Epithelial cell of prostate (primary cell): Measurements from ENCODE around the gene PLA2G6.
A peak's percentile ranks its signal among the peaks of the same experiment; 100 is the strongest.

Source experiments
- DNase-seq: peaks from one replicate; pipeline ENCODE4 v3.0.0-alpha.2; 2011; ENCODE audit warnings: low read depth, low spot score
- H3K27ac ChIP-seq: fragments of 450-650 bp; 2 replicates; pipeline ENCODE4 v1.5.1; 2017; ENCODE audit warnings: mild to moderate bottlenecking

The PLA2G6 gene

GRCh38 chr22:38114484-38115398 is 66.9 kb downstream of the PLA2G6 start:
- no peak overlapping the region for H3K27ac ChIP-seq
- DNase-seq: peak; percentile 16

GRCh38 chr22:38112381-38112780 is 69.2 kb downstream of the PLA2G6 start:
- no peak overlapping the region for H3K27ac ChIP-seq
- DNase-seq: no peak

- DNase-seq: no peak
- H3K27ac ChIP-seq: no peak overlapping the region
These were observed 69.7 kb downstream of the PLA2G6 start for GRCh38 chr22:38111925-38112355.

- no peak overlapping the region for H3K27ac ChIP-seq
- no peak for DNase-seq
These were observed 70.5 kb downstream of the PLA2G6 start for GRCh38 chr22:38110863-38111852.

- no peak within 1 kb of the TSS for H3K27ac ChIP-seq
- DNase-seq: no peak
These were observed 71.4 kb downstream of the PLA2G6 start, which contains the start of gene BAIAP2L2 for GRCh38 chr22:38110008-38110862. Gene BAIAP2L2, minus strand, starts transcription at chr22:38110684. Its CDS starts 159 bp downstream, at chr22:38110525.

- no peak for DNase-seq
- H3K27ac ChIP-seq: no peak overlapping the region
These were observed 72.1 kb downstream of the PLA2G6 start for GRCh38 chr22:38109371-38110001.

GRCh38 chr22:38108561-38109319 is 72.9 kb downstream of the PLA2G6 start:
- DNase-seq: no peak

GRCh38 chr22:38107692-38108515 is 73.7 kb downstream of the PLA2G6 start:
- DNase-seq: no peak
- H3K27ac ChIP-seq: no peak overlapping the region

More at GRCh38 chr22:38108561-38109319, 72.9 kb downstream of the PLA2G6 start:
- H3K27ac ChIP-seq: no peak overlapping the region

GRCh38 chr22:38106814-38107578 is 74.6 kb downstream of the PLA2G6 start:
- DNase-seq: no peak
- H3K27ac ChIP-seq: no peak overlapping the region

- DNase-seq: no peak
These were observed 77.5 kb downstream of the PLA2G6 start for GRCh38 chr22:38104084-38104483.

GRCh38 chr22:38103641-38104040 is 78.0 kb downstream of the PLA2G6 start:
- no peak for DNase-seq
- H3K27ac ChIP-seq: no peak overlapping the region

More at GRCh38 chr22:38104084-38104483, 77.5 kb downstream of the PLA2G6 start:
- no peak overlapping the region for H3K27ac ChIP-seq

- DNase-seq: no peak
- no peak overlapping the region for H3K27ac ChIP-seq
These were observed 83.0 kb downstream of the PLA2G6 start for GRCh38 chr22:38098410-38099249.

GRCh38 chr22:38097557-38098409 is 83.8 kb downstream of the PLA2G6 start:
- DNase-seq: no peak
- H3K27ac ChIP-seq: no peak overlapping the region

- no peak overlapping the region for H3K27ac ChIP-seq
- DNase-seq: no peak
These were observed 84.6 kb downstream of the PLA2G6 start for GRCh38 chr22:38097058-38097457.

- H3K27ac ChIP-seq: no peak overlapping the region
- no peak for DNase-seq
These were observed 92.2 kb downstream of the PLA2G6 start for GRCh38 chr22:38089474-38089851.
